Midbrain (tissue), 1 donor: ENCODE measurements around the gene MXD1.
"Not testable (repeated sequence)": the region's sequence is repeated elsewhere in the genome, so short reads cannot be mapped to it uniquely, and the experiment has no call there.

ENCODE experiments used
- DNase-seq: peaks from one replicate; lab custom pipeline; 2025; lab: John Stamatoyannopoulos, UW

MXD1 gene

DNA sequence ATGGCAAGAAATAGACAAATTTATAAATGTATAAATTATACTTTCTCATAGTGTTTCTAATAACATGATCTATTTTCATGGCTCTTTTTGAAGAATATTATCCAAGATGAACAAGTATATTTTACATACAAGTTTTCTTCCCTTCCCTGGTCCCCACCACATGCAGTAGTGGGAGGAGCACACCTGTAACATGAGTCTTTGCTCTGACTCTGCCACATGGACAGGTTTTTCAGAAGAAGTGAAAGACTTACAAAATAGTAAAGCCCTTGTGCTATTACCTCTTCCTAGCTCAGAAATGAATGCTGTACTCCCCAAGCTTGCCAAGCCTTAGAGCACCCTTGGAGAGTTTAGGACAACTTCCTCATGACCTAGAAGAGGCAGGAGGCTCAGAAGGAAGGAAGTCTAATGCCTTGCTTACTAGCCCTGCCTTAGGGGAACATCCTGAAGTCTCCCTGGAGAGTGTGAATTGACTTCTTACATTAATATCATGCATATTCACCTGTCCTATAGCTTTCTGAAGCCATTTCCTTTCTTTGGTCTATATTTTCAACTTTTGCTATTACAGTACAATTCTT lies 18.4 kb downstream of the MXD1 start:
- DNase-seq = no peak

- DNase-seq = no peak
These were observed 19.1 kb downstream of the MXD1 start for GRCh38 chr2:69933839-69934613.

DNA sequence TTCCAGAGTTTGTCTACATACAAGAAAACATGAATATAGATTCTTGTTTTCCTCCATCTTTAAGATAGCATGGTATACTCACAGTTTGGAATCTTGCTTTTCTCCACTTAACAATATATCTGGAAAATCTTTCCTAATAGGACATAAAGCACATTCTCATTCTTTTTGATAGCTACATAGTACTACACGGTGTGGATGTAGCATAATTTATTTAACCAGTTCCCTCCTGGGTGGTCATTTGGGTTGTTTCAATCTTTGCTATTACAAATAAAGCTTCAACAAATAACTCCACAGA lies 19.7 kb downstream of the MXD1 start:
- DNase-seq = no peak

DNA sequence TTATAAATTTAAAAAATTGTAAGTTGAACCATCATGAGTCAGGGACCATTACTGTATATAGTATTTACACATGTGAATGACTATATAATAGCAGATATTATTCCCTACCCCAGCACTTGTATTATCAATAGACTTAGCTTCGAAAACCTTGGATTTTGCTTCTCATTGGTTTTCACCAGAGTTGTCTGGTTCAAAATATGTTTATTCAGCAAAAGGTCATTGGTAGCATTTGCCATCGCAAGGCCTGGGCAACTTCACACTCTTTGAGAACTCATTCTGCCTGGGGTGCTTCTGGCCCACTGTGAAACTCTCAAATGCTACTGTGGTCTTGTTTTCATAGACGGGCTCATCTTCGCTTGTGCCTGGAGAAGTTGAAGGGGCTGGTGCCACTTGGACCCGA lies 20.1 kb downstream of the MXD1 start:
- DNase-seq = no peak

DNA sequence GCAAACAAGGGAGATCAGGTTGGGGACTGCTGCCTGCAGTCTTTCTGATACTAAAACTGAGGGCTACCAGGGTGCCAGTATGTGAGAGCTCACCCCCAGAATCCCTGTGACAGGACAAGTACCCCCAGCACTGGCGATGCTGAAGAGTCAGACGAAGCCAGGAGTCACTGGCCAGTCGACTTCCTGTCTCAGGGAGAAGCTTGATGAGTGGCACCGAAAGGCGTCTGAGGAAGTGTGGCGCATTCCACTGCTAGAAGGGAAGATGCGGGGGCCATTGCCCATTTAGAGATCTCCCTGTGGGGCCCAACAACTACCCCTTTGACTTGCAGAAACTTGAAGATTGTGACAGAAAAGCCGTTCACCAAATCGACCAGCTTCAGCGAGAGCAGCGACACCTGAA lies 22.0 kb downstream of the MXD1 start:
- DNase-seq = no peak

DNA sequence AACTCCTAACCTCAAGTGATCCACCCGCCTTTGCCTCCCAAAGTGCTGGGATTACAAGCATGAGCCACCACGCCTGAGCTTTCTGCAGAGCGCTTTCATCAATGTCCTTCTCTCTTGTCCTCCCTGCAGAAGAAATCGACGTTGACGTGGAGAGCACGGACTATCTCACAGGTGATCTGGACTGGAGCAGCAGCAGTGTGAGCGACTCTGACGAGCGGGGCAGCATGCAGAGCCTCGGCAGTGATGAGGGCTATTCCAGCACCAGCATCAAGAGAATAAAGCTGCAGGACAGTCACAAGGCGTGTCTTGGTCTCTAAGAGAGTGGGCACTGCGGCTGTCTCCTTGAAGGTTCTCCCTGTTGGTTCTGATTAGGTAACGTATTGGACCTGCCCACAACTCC lies 23.1 kb downstream of the MXD1 start:
- DNase-seq = no peak

- DNase-seq = no peak
These were observed 24.8 kb downstream of the MXD1 start for GRCh38 chr2:69939722-69940121.

GRCh38 chr2:69940691-69941090 lies 25.8 kb downstream of the MXD1 start:
- DNase-seq = no peak

GRCh38 chr2:69943000-69943842 lies 28.3 kb downstream of the MXD1 start:
- DNase-seq = no peak

- no peak for DNase-seq
These were observed 29.1 kb downstream of the MXD1 start for GRCh38 chr2:69943843-69944525.

DNA sequence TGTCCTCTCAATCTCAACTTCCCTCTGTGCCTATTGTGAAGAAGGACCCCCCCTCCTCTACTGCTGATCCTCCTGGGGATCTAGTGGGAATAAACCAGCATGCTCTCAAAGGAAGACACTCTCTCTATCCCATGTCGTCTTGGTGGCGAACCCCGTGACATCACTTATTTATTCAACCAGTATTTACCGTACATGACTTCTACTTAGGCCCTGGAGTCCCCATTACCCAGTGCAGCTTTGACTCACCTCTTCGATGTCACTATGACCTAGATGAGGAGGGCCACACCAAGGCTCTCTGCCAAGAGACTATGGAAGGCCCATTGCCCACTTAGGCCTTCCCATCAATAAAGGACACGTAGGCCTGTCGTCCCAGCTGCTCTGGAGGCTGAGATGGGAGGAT lies 29.8 kb downstream of the MXD1 start:
- DNase-seq = no peak

DNA sequence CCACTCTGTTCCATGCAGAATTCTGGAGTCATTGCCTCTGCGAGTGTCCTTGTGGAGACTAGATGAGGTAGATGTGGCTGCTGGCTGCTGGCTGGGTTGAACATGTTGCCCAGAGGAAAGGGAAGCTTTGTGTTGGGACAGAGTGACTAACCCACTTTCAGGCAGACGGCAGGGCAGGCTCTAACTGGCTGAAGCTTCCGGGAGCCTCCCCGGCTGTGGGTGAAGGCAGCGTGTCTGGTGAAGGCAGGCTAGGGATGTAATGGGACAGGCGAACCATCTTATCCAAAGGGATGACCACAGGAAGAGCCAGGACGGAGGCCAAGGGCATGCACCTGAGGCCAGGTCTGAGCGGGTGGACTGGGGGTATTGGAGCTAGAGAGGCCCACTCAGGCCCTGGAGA lies 30.5 kb downstream of the MXD1 start:
- DNase-seq = no peak

DNA sequence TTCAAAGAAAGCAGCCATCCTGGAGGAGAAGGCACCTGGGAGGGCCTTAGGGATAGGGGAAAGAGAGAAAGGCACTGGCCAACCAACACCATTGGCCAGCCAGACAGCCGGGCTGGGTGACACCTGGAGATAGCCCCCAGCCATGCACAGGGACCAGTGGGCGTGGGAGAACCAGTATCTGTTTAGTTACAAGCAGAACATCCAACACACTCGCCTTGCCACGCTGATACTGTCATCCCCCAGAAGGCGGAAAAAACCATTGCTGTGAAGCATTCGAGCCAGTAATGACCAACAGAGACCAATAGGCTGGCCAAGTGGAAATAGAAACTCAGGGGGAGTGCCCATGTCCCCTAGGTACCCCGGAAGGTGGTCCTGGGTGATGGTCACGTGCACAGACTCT lies 31.0 kb downstream of the MXD1 start:
- DNase-seq = no peak

DNA sequence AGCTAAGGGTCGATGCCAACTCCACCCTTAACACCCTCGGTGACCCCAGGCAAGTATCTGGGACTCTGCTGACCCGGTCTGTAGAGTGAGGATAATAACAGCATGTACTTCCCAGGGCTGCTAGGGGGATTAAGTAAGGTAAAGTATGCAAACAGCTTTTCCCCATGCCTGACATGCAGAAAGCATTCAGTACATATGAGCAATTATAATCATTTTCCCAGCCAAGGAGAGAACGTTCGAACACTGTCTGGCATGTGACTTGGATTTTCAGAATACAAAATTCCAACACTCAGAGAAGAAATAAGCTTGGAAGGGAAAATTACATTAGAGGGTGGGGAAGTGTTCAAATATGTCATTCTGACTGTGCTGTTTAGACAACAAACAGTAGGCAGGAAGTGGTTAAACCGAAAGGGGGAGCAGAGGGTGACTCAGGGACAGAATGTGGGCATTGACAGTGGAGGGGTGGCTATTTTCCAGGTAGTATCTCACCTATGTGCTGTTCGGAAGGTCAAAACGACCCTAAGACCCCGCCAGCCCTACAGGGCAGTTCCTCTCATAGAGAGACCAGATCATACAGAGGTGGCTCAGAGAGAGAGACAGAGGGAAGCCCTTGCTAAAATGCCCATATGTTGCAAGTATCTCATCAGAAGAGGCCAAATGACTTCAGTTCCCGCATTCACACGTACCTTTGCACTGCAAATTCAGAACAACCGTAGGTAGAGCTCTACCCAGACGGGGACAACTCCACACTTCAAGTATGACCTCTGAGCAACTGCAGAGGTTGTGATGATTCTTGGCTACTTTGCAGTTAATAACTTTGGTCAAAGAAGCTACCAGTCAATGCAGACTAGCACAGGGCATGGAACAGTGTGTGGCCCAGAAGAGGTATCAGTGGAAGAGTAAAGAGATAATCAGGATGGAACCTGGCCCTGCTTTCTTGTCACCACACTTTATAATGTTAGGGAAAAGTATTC lies 31.7 kb downstream of the MXD1 start:
- DNase-seq = no peak

GRCh38 chr2:69947325-69947931 lies 32.5 kb downstream of the MXD1 start:
- no peak for DNase-seq

- DNase-seq = no peak
These were observed 33.4 kb downstream of the MXD1 start for GRCh38 chr2:69948032-69948962.

DNA sequence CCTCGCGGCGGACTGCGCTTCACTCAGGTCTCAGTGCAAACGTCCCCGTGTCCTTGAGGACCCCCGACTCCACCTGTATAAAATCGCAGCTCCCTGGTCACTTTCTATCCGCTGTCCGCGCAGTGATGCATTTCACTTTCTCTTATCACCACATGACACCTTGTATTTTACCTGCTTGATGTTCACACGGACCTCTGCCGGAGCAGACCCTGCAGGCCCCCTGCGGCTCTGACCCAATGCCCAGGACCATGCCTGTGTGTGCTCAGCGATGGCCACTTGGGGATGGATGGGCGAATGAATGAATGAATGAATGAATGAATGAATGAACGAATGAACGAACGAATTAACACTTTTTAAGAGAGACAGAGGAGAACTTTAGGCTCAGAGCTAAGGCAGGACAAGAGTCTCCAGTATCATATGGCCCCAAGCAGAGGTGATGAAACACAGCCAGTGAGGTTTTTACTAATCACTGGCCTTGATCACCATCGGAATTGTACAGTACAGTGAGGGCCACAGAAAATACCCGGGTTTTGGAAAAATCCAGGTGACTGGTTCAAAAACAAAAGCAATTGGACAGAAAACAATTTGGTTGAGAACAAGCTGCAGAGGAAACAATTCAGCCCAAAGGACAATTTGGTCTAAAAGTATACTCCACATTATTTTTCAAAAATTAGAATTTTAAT lies 34.2 kb downstream of the MXD1 start:
- no peak for DNase-seq

DNA sequence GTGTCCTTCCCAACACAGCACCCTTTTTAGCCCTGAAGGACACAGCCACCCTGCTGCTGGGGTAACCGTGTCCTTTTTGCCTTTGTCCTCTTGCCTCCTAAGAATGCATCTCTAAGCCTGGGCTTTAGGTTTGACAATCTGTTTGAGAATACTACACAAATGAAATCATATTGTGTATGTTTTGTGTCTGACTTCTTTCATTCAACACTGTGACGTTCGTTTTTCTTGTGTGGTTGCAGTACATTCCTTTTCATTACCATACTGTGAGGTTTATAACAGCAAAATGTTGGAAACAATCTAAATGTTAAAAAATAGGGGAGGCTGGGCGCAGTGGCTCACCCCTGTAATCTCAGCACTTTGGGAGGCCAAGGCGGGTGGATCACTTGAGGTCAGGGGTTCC lies 35.3 kb downstream of the MXD1 start:
- no peak for DNase-seq

DNA sequence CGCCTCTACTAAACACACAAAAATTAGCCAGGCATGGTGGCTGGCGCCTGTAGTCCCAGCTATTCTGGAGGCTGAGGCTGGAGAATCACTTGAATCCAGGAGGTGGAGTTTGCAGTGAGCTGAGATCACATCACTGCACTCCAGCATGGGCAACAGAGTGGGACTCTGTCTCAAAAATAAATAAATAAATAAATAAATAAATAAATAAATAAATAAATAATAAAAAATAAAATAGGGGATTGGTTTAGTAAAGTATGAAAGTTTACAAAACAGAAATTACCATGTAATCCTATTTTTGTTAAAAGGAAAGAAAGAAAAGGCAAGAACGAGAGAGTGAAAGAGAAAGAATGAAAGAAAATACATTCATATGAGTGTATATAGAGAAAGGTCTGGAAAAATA lies 35.8 kb downstream of the MXD1 start:
- not testable (repeated sequence) for DNase-seq
